ENCODE measurements around the gene ARHGAP15.

DNA sequence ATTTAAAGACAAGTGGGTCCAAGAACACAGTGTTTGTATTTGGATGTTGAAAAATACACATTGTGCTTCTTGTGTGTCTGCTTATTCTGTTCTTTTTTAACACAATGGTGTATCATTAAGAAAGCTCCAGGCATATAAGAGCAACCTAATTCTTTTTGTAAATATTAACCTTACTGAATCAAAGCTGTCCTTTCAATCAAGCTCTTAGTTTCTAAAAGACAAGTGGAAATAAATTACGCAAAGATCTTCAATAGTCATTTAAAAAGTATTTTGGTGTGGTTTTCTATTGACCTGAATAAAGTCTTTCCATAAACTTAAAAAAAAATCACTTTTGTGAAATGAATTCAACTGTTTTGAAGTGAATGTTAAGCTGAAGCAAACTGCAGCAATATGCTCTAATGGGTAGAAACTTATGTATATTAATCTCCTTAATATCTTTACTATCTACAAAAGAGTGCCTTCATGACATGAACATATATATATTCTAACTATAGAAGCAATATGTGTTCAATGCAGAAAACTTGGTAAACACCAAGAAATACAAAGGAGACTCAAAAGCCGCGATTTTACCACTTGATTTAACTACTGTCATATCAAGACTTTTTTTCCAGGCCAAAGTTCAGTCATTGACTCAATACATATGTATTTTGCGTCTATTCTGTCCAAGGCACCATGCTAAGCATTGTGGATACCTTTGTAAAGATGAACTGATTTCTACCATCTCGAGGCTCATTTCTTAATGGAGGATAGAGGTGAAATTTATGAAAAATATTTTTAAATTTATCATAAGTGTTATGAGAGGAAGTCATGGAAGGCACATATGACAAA, 97.7 kb downstream of the ARHGAP15 start:
- TF ChIP-seq CTCF (IDR thresholded peaks at IDR 0.05; ENCODE audit: low read depth, low read length, missing input control) (no peak), TAF1 (conservative IDR thresholded peaks at IDR 0.05) (no peak), GABPA (IDR thresholded peaks at IDR 0.05 in 1 of 2, conservative IDR thresholded peaks at IDR 0.05 in 1 of 2) (no peak), RXRA (IDR thresholded peaks at IDR 0.05) (no peak), YY1 (IDR thresholded peaks at IDR 0.05) (no peak), ATF3 (IDR thresholded peaks at IDR 0.05) (no peak), REST (IDR thresholded peaks at IDR 0.05) (no peak), EGR1 (IDR thresholded peaks at IDR 0.05; ENCODE audit: low read depth in 2 of 2) (no peak), FOXA2 (IDR thresholded peaks at IDR 0.05) (no peak)

Data from liver (tissue), 3 donors.